Lower leg skin (tissue), 4 donors: ENCODE results near the gene COPS4. TPM values are rescaled to one million over a fixed set of nuclear protein-coding genes. Genes with fewer than 3 reads are reported as not detected.
"Not testable (repeated sequence)": the region's sequence is repeated elsewhere in the genome, so short reads cannot be mapped to it uniquely, and the experiment has no call there.

Experiments
- DNase-seq, 2 donors: peaks; one replicate each; pipeline ENCODE4 v3.0.0-alpha.2; 2019; ENCODE audit warnings: low spot score in 2 of 2
- H3K4me3 ChIP-seq: fragments of 200-600 bp; sonication (generic); 2 replicates; pipeline ENCODE4 v1.5.1; 2017; ENCODE audit warnings: mild to moderate bottlenecking, low read depth; ENCODE audit not compliant: poor library complexity, severe bottlenecking
- POLR2A ChIP-seq, 2 donors: fragments of 450-650 bp; IDR thresholded peaks; one replicate each; pipeline ENCODE4 v1.6.1; 2016 to 2017; ENCODE audit warnings: antibody characterized with exemption in 2 of 2, mild to moderate bottlenecking in 1 of 2, moderate library complexity in 1 of 2
- WGBS, 2 donors: methylation state at CpG; one replicate each; pipeline ENCODE4 v1.1.5; 2018; 5-methylcytosine and 5-hydroxymethylcytosine counted together
- intact Hi-C: fragments of 100-400 bp; cut with DNase I; formaldehyde crosslinking; loops from one replicate; pipeline ENCODE4 v1.15.0; 2023; ENCODE audit warnings: low total_unique reads
- total RNA-seq, 4 donors: library from RNA; depleted of rRNA; stranded (reverse); fragments of >200 nt; gene quantifications; one replicate each; pipeline ENCODE4 v1.1.0, GENCODE V29; 2016
- TF ChIP-seq, protein P1 (sequence below), 3 donors: fragments of 450-650 bp; IDR thresholded peaks; one replicate each; pipeline ENCODE4 v1.5.1; 2016; ENCODE audit warnings: antibody characterized with exemption in 3 of 3, mild to moderate bottlenecking in 3 of 3, moderate library complexity in 2 of 3

Gene COPS4
- total RNA-seq, 4 donors from 2014 or later: 18.4 to 56.5 (median 43.7) TPM

DNA sequence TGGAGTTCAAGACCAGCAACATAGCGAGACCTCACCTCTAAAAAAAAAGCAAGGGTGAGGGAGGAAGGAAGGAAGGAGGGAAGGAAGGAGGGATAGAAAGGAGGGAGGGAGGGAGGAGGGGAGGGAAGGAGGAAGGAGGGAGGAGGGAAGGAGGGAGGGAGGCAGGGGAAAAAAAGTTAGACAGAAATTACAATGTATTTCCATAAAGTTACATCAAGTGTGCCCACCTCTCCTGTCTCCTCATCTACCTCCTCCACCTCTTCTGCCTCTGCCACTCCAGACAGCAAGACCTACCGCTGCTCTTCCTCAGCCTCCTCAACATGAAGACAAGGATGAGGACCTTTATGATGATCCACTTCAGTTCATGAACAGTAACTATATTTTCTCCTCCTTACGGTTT is 32.7 kb upstream of the COPS4 start:
- DNase-seq: no peak
- WGBS, 2 donors: 95 to 97% methylated on average over 3 of the region's 3 CpGs
- intact Hi-C loops: no loop called here
- TF ChIP-seq POLR2A (IDR thresholded peaks at IDR 0.05): no peak
- TF ChIP-seq, protein P1, sequence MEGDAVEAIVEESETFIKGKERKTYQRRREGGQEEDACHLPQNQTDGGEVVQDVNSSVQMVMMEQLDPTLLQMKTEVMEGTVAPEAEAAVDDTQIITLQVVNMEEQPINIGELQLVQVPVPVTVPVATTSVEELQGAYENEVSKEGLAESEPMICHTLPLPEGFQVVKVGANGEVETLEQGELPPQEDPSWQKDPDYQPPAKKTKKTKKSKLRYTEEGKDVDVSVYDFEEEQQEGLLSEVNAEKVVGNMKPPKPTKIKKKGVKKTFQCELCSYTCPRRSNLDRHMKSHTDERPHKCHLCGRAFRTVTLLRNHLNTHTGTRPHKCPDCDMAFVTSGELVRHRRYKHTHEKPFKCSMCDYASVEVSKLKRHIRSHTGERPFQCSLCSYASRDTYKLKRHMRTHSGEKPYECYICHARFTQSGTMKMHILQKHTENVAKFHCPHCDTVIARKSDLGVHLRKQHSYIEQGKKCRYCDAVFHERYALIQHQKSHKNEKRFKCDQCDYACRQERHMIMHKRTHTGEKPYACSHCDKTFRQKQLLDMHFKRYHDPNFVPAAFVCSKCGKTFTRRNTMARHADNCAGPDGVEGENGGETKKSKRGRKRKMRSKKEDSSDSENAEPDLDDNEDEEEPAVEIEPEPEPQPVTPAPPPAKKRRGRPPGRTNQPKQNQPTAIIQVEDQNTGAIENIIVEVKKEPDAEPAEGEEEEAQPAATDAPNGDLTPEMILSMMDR (IDR thresholded peaks at IDR 0.05): no peak
- H3K4me3 ChIP-seq: no peak overlapping the region

DNA sequence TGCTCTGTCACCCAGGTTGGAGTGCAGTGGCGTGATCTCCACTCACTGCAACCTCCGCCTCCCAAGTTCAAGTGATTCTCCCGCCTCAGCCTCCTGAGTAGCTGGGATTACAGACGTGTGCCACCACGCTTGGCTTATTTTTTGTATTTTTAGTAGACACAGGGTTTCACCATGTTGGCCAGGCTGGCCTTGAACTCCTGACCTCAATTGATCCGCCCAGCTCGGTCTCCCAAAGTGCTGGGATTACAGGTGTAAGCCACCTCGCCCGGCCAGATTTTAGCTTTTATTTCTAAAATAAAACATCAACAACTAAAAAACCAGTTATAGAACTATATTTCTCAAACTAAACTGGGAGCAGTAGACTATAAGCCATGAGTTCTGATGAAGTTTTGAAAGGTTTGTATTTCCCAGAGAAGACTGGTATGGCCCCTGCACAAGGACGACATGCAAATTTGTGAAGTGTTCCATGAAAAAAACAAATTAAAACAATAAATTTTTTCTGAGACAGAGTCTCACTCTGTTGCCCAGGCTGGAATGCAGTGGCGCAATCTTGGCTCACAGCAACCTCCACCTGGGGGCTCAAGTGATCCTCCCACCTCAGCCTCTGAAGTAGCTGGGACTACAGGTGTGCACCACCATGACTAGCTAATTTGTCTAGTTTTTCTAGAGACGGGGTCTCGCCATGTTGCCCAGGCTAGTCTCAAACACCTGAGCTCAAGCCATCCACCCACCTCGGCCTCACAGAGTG is 31.8 kb upstream of the COPS4 start:
- H3K4me3 ChIP-seq, DNase-seq, intact Hi-C loops: not testable (repeated sequence)
- 93 to 96% methylated on average over 14 of the region's 14 CpGs for WGBS, 2 donors

DNA sequence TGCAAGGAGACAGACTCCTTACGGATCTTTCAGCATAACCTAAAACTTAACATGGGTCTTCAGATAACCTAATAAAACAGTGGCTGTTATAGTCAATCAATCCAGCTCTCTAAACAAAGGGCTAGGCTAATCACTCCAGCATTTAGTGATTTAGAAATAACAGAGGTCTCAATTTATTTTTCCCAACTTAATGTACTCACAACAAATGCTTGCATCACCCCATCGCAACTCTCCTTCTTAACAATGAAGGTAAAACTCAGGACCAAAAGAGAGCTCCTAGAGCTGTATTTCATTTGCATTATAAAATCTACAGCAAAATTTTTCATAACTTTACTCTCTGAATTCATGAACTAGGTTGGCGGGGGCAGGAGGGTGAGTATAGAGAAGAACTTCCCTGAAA is 25.5 kb upstream of the COPS4 start:
- intact Hi-C loops: no loop called here
- 69 to 76% methylated on average over 3 of the region's 3 CpGs for WGBS, 2 donors
- TF ChIP-seq, protein P1 (IDR thresholded peaks at IDR 0.05): no peak
- TF ChIP-seq POLR2A (IDR thresholded peaks at IDR 0.05): no peak
- no peak overlapping the region for H3K4me3 ChIP-seq
- no peak for DNase-seq

DNA sequence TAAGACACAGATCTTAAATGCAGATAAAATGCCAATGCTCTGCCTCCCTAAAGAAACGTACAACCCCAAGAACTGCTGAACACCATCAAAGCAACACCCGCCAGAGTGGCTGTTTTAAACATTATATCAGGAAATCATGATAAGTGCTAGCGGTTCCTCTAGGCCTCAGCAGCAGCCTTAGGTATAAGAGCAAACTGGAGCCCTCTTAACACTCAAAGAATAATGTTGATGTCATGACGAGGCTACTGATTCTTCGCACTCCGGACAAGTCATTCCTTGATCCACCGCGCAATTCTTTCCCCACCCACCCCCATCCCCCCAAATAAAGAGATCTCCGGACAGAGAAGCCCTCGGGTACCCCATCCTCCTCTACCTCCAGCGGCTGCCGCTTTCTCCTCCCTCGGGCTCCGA is 24.9 kb upstream of the COPS4 start:
- intact Hi-C loops: no loop called here
- no peak for DNase-seq

DNA sequence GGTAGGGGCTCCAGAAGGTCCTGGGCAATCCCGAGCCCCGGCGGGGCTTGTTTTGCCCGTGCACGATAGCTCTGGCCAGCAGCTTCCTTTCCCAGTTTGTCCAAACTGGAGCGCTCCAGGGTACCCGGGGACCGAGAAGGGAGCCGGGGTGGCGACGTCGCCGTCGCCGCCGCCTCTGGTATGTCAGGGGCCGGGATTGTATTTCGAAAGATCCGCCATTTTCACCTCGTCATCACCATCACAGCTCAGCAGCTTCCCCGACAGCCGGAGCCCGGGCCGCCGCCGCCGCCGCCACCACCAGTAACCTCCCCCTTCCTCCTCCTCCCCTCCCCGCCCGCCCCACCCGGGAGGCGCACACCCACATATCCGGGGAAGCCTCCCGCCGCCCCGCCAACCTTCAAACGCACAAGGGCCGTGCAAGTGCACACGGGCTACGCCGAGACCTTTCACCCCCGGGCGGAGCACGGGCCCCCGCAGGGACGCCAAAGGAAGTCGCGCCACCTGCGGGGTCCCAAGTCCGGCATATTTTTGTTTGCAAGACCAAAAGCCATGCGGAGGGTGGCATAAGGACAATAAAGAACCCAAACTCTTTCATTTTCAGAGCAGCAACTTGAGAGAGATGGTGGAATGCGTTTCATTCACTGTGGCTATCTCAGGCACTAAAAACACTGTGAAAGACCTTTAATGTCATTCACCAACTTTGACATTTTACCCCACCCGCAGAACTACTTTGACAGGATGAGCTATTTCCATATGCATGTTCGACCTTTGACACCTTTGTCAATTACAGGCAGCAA is 24.3 kb upstream of the COPS4 start, which contains the start of gene LIN54:
LIN54 (minus strand) TSS at position 302 of the 797 bp plus-strand sequence. CDS start 25,979 bp downstream, outside the sequence.
- 1% methylated on average over 35 to 36 of the region's 54 CpGs for WGBS, 2 donors
- TF ChIP-seq POLR2A (IDR thresholded peaks at IDR 0.05): no peak
- TF ChIP-seq, protein P1 (IDR thresholded peaks at IDR 0.05): no peak
- peak within 1 kb of the TSS; percentile 69 for H3K4me3 ChIP-seq
- DNase-seq: peak; percentile 74 to 96
- intact Hi-C loops: no loop called here

More for the DNA sequence above, 24.9 kb upstream of the COPS4 start:
- 1% methylated on average over 14 of the region's 14 CpGs for WGBS, 2 donors
- TF ChIP-seq, protein P1 (IDR thresholded peaks at IDR 0.05): no peak
- no peak for TF ChIP-seq POLR2A (IDR thresholded peaks at IDR 0.05)
- peak overlapping the region; percentile 69 for H3K4me3 ChIP-seq

DNA sequence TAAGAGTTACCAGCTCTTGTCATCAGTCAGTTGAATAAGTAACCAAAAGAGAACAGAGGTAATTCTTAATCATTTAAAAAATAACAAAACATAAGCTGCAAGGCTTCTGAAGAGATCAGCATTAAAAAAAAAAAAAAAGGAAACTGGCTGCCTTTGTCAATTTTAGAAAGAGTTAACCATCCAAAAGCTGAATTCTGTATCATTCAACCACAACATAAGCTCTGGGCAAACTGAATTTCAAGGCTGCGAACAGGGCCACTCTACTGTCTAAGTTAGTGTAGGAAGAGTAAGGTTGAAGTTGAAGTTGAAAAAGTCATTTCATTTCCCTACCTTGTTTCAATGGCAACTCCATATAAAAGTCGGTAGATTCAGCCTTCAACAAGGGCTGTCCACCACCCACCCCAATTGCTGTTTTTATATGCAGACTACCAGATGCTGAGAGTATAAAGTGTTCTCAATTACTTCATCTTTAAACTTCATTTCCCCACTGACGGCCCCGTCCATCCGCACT is 23.2 kb upstream of the COPS4 start:
- TF ChIP-seq POLR2A (IDR thresholded peaks at IDR 0.05): no peak
- TF ChIP-seq, protein P1 (IDR thresholded peaks at IDR 0.05): no peak
- intact Hi-C loops: no loop called here
- no peak for DNase-seq
- peak overlapping the region; percentile 51 for H3K4me3 ChIP-seq
- 2% methylated on average over 5 of the region's 5 CpGs for WGBS, 2 donors
